ENCODE measurements around the gene TMEM239. TPM values are rescaled to one million over a fixed set of nuclear protein-coding genes. Genes with fewer than 3 reads are reported as not detected.

TMEM239 gene
- total and polyA plus RNA-seq, 12 donors = 0.08 TPM; not detected in 11

DNA sequence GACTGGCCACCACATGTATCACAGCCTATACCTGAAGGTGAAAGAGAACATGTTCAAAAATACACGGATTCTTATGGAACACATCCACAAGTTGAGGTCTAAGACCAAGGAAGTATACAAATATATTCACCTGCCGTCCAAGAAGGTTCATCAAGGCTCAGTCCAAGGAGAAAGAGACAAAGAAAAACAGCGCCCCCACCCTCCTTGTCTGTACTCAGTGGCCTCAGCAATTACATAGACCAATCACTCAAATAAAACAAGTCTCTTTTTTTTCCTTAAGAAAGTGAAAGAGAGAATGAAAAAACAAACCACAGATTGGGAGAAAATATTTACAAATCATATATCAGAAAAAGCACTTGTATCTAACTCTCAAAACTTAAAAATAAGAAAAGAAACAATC, 35.2 kb upstream of the TMEM239 start:
- Histone ChIP-seq H3K36me3 (replicated peaks in 1 of 2) (no peaks in the 10 kb centered on the region), H3K4me1 (replicated peaks in 1 of 2) (no peaks in the 10 kb centered on the region), H3K4me3 (no peak overlapping the region), H3K27ac (no peak overlapping the region), H3K9me3 (replicated peaks in 1 of 3) (peaks cover 0 to 2% (median 0%) of the 10 kb centered on the region in 3 donors), H3K27me3 (peaks cover 4% of the 10 kb centered on the region)
- WGBS, 4 donors = 47 to 58% (median 53%) methylated on average over 3 of the region's 3 CpGs
- TF ChIP-seq, protein P1, sequence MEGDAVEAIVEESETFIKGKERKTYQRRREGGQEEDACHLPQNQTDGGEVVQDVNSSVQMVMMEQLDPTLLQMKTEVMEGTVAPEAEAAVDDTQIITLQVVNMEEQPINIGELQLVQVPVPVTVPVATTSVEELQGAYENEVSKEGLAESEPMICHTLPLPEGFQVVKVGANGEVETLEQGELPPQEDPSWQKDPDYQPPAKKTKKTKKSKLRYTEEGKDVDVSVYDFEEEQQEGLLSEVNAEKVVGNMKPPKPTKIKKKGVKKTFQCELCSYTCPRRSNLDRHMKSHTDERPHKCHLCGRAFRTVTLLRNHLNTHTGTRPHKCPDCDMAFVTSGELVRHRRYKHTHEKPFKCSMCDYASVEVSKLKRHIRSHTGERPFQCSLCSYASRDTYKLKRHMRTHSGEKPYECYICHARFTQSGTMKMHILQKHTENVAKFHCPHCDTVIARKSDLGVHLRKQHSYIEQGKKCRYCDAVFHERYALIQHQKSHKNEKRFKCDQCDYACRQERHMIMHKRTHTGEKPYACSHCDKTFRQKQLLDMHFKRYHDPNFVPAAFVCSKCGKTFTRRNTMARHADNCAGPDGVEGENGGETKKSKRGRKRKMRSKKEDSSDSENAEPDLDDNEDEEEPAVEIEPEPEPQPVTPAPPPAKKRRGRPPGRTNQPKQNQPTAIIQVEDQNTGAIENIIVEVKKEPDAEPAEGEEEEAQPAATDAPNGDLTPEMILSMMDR (IDR thresholded peaks at IDR 0.05) = no peak
- TF ChIP-seq POLR2A (IDR thresholded peaks at IDR 0.05) = no peak
- DNase-seq = no peak
- intact Hi-C loops (cut with DNase I) = no loop called here

DNA sequence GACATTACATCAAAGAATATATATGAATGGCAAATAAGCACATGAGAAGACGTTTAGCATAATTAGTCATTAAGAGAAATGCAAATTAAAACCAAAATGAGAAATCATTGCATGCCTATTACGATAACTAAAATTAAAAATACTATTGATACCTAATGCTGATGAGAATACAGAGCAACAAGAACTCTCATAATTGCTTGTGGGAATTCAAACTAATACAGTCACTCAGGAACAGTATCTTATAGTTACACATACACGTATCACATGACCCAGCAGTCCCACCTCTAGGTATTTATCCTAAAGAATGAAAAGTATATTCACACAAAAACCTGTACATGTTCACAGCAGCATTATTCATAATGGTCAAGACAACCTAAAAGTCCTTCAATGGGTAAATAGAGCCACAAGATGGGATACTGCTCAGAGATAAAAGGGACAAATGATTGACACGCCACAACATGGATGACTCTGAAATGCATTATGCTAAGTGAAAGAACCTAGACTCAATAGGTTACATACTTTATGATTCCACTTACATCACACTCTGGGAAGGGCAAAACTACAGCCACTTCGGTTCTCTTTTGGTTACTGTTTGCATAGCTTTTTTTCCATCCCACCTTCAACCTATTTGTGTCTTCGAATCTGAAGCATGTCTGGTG, 32.1 kb upstream of the TMEM239 start:
- TF ChIP-seq, protein P1 (IDR thresholded peaks at IDR 0.05) = no peak
- TF ChIP-seq POLR2A (IDR thresholded peaks at IDR 0.05) = no peak
- 70 to 82% (median 75%) methylated on average over 6 of the region's 6 CpGs for WGBS, 4 donors
- intact Hi-C loops (cut with DNase I) = no loop called here
- no peak for DNase-seq
- Histone ChIP-seq H3K27ac (no peak overlapping the region), H3K9me3 (replicated peaks in 1 of 3) (no peaks in the 10 kb centered on the region), H3K27me3 (no peaks in the 10 kb centered on the region), H3K36me3 (replicated peaks in 1 of 2) (no peaks in the 10 kb centered on the region), H3K4me1 (replicated peaks in 1 of 2) (no peaks in the 10 kb centered on the region), H3K4me3 (no peak overlapping the region)

DNA sequence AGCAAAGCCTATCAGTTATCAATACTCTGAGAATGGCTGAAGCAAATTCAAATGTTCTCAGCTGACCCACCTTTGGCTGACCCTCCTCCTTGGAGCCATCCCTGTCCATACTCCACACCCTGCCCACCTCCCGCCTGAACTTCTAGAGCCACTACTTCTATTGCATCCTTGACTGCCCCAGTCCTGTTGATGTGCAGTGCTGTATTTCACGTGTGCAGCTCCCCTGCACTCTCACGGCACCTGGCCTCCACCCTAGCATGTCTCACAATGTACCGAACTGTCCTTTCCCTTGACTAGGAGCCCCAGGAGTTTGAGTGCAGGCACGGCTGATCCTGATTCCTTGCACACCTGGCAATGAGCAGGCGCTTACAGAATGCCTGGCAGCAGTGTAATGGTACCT, 22.7 kb upstream of the TMEM239 start:
- Histone ChIP-seq H3K27me3 (peaks cover 8% of the 10 kb centered on the region), H3K9me3 (replicated peaks in 1 of 3) (no peaks in the 10 kb centered on the region), H3K4me1 (replicated peaks in 1 of 2) (no peaks in the 10 kb centered on the region), H3K27ac (no peak overlapping the region), H3K4me3 (no peak overlapping the region), H3K36me3 (replicated peaks in 1 of 2) (no peaks in the 10 kb centered on the region)
- intact Hi-C loops (cut with DNase I) = no loop called here
- no peak for DNase-seq
- no peak for TF ChIP-seq POLR2A (IDR thresholded peaks at IDR 0.05)
- TF ChIP-seq, protein P1 (IDR thresholded peaks at IDR 0.05) = no peak
- WGBS, 4 donors = 78 to 87% (median 84%) methylated on average over 6 of the region's 6 CpGs

DNA sequence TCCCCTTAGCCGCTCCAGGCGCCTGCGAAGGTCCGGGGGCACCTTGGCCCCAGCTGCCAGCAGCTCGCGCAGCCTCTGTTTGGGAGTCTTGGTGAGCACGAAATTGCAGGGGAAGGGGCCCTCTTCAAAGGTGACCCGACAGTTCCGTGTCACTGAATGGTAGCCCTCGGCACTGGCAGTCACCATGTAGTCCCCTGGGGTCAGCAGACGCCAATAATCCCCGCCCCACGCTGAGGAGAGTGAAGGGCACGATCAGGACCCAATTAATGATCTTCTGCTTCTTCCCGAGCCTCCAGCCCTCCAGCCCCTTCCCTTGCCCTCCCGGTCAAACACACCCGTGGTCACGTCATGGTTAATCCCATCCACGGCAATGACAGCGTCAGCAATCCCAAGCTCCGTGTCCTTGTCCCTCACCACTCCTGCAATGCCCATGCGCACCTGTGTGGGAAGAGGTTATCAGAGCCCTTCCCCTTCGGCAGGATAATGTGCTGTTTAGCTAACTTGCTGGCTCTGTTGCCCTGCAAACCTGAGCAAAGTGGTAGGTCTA, 21.9 kb upstream of the TMEM239 start:
- 77 to 85% (median 84%) methylated on average over 17 to 23 of the region's 23 CpGs for WGBS, 4 donors
- no peak for TF ChIP-seq POLR2A (IDR thresholded peaks at IDR 0.05)
- TF ChIP-seq, protein P1 (IDR thresholded peaks at IDR 0.05) = no peak
- Histone ChIP-seq H3K27me3 (peaks cover 9% of the 10 kb centered on the region), H3K27ac (no peak overlapping the region), H3K9me3 (replicated peaks in 1 of 3) (no peaks in the 10 kb centered on the region), H3K4me3 (no peak overlapping the region), H3K36me3 (replicated peaks in 1 of 2) (no peaks in the 10 kb centered on the region), H3K4me1 (replicated peaks in 1 of 2) (no peaks in the 10 kb centered on the region)
- no peak for DNase-seq
- intact Hi-C loops (cut with DNase I) = no loop called here

All from adrenal gland (tissue), 12 donors.